HepG2 (cell line): ENCODE data around the gene MARCHF2. TPM values are rescaled to one million over a fixed set of nuclear protein-coding genes. Genes with fewer than 3 reads are reported as not detected.

Source experiments
- ATAC-seq: fragments of 200-7000 bp; cut with Tn5 transposase; 3 replicates; pipeline ENCODE4 v1.9.1; 2020; ENCODE audit warnings: mild to moderate bottlenecking, moderate library complexity
- BruUV-seq: library from RNA; stranded (reverse); fragments of 400-500 nt; replicated peaks from 2 replicates; lab custom pipeline; 2021; lab: Mats Ljungman, UMichigan
- CTCF ChIA-PET: fragments of 300-600 bp; formaldehyde crosslinking; extraction: SDS; loops from one replicate; lab custom pipeline; 2021; ENCODE audit warnings: low total read pairs, inconsistent platforms, low intra/inter-chr PET ratio; lab: Yijun Ruan, JAX
- POLR2A ChIA-PET: fragments of 350-600 bp; sonication (Branson Sonifier 250); formaldehyde crosslinking; loops from one replicate; lab custom pipeline; 2020; ENCODE audit warnings: antibody characterized with exemption, inconsistent platforms; lab: Yijun Ruan, JAX
- DNase-seq: peaks from one replicate; pipeline ENCODE4 v3.0.0-alpha.2; 2015; ENCODE audit warnings: low spot score
- FAIRE-seq: peaks from 3 replicates; lab custom pipeline; 2011; peaks lifted over from hg19 to GRCh38; lab: Jason Lieb, UNC
- H2AFZ ChIP-seq: one replicate; pipeline ENCODE4 v1.6.1; 2011; ENCODE audit warnings: low read length, inconsistent platforms
- H3K27ac ChIP-seq: fragments of 300-600 bp; 3 replicates; pipeline ENCODE4 v1.8.0; 2011; ENCODE audit warnings: mixed run types, mild to moderate bottlenecking, mixed read lengths, low read length, inconsistent platforms; ENCODE audit not compliant: insufficient read depth; ENCODE audit errors: extremely low read length
- H3K27me3 ChIP-seq, 2 experiments: fragments of 200-600 bp in 1 of 2; 2 replicates in 1 of 2; 3 replicates in 1 of 2; pipeline versions ENCODE4 v1.6.0 to v1.8.0; 2011; ENCODE audit warnings: low read length in 2 of 2, mild to moderate bottlenecking in 2 of 2, moderate library complexity in 2 of 2, inconsistent platforms in 1 of 2; ENCODE audit not compliant: insufficient read depth in 2 of 2, control insufficient read depth in 1 of 2
- H3K36me3 ChIP-seq, 2 experiments: fragments of 200-600 bp in 1 of 2; replicated peaks in 1 of 2; 2 replicates in 1 of 2; 3 replicates in 1 of 2; pipeline versions ENCODE4 v1.5.1 to v1.8.0; 2011; ENCODE audit warnings: low read length in 2 of 2, inconsistent platforms in 1 of 2; ENCODE audit not compliant: insufficient read depth in 2 of 2, control insufficient read depth in 1 of 2
- H3K4me1 ChIP-seq: 2 replicates; pipeline ENCODE4 v1.5.1; 2012; ENCODE audit warnings: low read length, inconsistent platforms; ENCODE audit not compliant: insufficient read depth
- H3K4me2 ChIP-seq: 2 replicates; pipeline ENCODE4 v1.6.0; 2011; ENCODE audit warnings: low read depth, low read length, inconsistent platforms
- H3K4me3 ChIP-seq, 3 experiments: fragments of 200-600 bp in 1 of 3; sonication (generic), shearing (Covaris generic) in 1 of 3; replicated peaks in 1 of 3; 2 replicates each; pipeline ENCODE4 v1.5.1; 2011 to 2016; ENCODE audit warnings: low read length in 3 of 3, inconsistent platforms in 2 of 3, low read depth in 2 of 3, mild to moderate bottlenecking in 2 of 3, control low read depth in 1 of 3, mixed read lengths in 1 of 3; ENCODE audit not compliant: insufficient read depth in 1 of 3
- H3K79me2 ChIP-seq: one replicate; pipeline ENCODE4 v1.6.1; 2011; ENCODE audit warnings: low read length, inconsistent platforms; ENCODE audit not compliant: insufficient read depth
- H3K9ac ChIP-seq: 2 replicates; pipeline ENCODE4 v1.6.0; 2011; ENCODE audit warnings: mild to moderate bottlenecking, low read depth, low read length, inconsistent platforms; ENCODE audit not compliant: insufficient read depth
- H3K9me3 ChIP-seq: 2 replicates; pipeline ENCODE4 v1.5.1; 2012; ENCODE audit warnings: mild to moderate bottlenecking, low read length
- H4K20me1 ChIP-seq: 2 replicates; pipeline ENCODE4 v1.6.0; 2011; ENCODE audit warnings: inconsistent platforms, mild to moderate bottlenecking, low read length, moderate library complexity; ENCODE audit not compliant: insufficient read depth
- CSRNP2 ChIP-seq: sonication (generic); formaldehyde crosslinking; conservative IDR thresholded peaks from 2 replicates; pipeline ENCODE4 v1.8.0; 2022; ENCODE audit warnings: low read depth, missing genetic modification reagents
- EHMT2 ChIP-seq: fragments of 200-600 bp; sonication (generic); IDR thresholded peaks from 2 replicates; pipeline ENCODE4 v1.7.0; 2017; ENCODE audit warnings: antibody characterized with exemption, low read depth, low read length, borderline replicate concordance
- HDAC1 ChIP-seq: sonication (generic); formaldehyde crosslinking; IDR thresholded peaks from 2 replicates; pipeline ENCODE4 v1.5.1; 2020; ENCODE audit warnings: mild to moderate bottlenecking, missing genetic modification reagents
- NRL ChIP-seq: sonication (generic); formaldehyde crosslinking; IDR thresholded peaks from 2 replicates; pipeline ENCODE4 v1.5.0; 2020; ENCODE audit warnings: missing genetic modification reagents, mild to moderate bottlenecking, moderate library complexity, borderline replicate concordance
- RELA ChIP-seq: sonication (generic); formaldehyde crosslinking; IDR thresholded peaks from 2 replicates; pipeline ENCODE4 v1.4.0; 2020; ENCODE audit warnings: missing genetic modification reagents
- SALL2 ChIP-seq: sonication (generic); formaldehyde crosslinking; IDR thresholded peaks from 2 replicates; pipeline ENCODE4 v1.8.1; 2023; ENCODE audit warnings: mild to moderate bottlenecking, missing genetic modification reagents, inconsistent platforms
- SPEN ChIP-seq: sonication (generic); formaldehyde crosslinking; IDR thresholded peaks from 2 replicates; pipeline ENCODE4 v1.5.1; 2020; ENCODE audit warnings: low read depth, mild to moderate bottlenecking, missing genetic modification reagents
- SRF ChIP-seq: IDR thresholded peaks from 2 replicates; pipeline ENCODE4 v1.6.1; 2011; ENCODE audit warnings: mild to moderate bottlenecking, low read depth, low read length, moderate library complexity
- THAP8 ChIP-seq: sonication (generic); formaldehyde crosslinking; IDR thresholded peaks from 2 replicates; pipeline ENCODE4 v1.5.1; 2020; ENCODE audit warnings: missing genetic modification reagents, mild to moderate bottlenecking, borderline replicate concordance
- XRCC5 ChIP-seq: fragments of 200-400 bp; formaldehyde crosslinking; optimal IDR thresholded peaks from 2 replicates; pipeline ENCODE3; 2017; ENCODE audit warnings: mild to moderate bottlenecking, low read length
- YEATS4 ChIP-seq: sonication (generic); formaldehyde crosslinking; IDR thresholded peaks from 2 replicates; pipeline ENCODE4 v1.4.0; 2020; ENCODE audit warnings: missing genetic modification reagents, borderline replicate concordance
- ZIK1 ChIP-seq: sonication (generic); formaldehyde crosslinking; IDR thresholded peaks from 2 replicates; pipeline ENCODE4 v1.5.0; 2020; ENCODE audit warnings: mild to moderate bottlenecking, low read depth, missing genetic modification reagents, borderline replicate concordance
- ZNF367 ChIP-seq: sonication (generic); formaldehyde crosslinking; IDR thresholded peaks from 2 replicates; pipeline ENCODE4 v1.4.0; 2020; ENCODE audit warnings: missing genetic modification reagents, borderline replicate concordance
- ZNF451 ChIP-seq: sonication (generic); formaldehyde crosslinking; IDR thresholded peaks from 2 replicates; pipeline ENCODE4 v1.5.0; 2020; ENCODE audit warnings: mild to moderate bottlenecking, missing genetic modification reagents
- ZNF644 ChIP-seq: IDR thresholded peaks from 2 replicates; pipeline ENCODE4 v1.6.1; 2016; ENCODE audit warnings: low read depth
- ZNF83 ChIP-seq: sonication (generic); formaldehyde crosslinking; IDR thresholded peaks from 2 replicates; pipeline ENCODE4 v1.4.0; 2020; ENCODE audit warnings: missing genetic modification reagents, mild to moderate bottlenecking, borderline replicate concordance
- WGBS: methylation state at CpG from one replicate; pipeline ENCODE4 v1.1.6; 2017; ENCODE audit warnings: low lambda C conversion rate; 5-methylcytosine and 5-hydroxymethylcytosine counted together
- in situ Hi-C: cut with HindIII; loops from 2 replicates; pipeline ENCODE4 v1.10.0; 2017; ENCODE audit warnings: low pct_unique_long_range_greater_than_20kb; ENCODE audit not compliant: extremely low pct_ligation_motif_present
- intact Hi-C: fragments of 100-400 bp; cut with micrococcal nuclease; formaldehyde crosslinking; loops from one replicate; pipeline ENCODE4 v1.10.0; 2022; ENCODE audit not compliant: unreplicated experiment
- polyA plus RNA-seq, 8 experiments: library from polyadenylated mRNA; depleted of rRNA in 3 of 8; stranded (reverse) in 7 of 8; unstranded in 1 of 8; fragments of >200 nt; fragmentation: Illumina TruSeq in 4 of 8; extraction: Trizol in 4 of 8; gene quantifications; 2 replicates each; pipeline versions ENCODE4 v1.2.1 to v1.2.3, GENCODE V29; 2011 to 2016; ENCODE audit warnings: low read depth in 4 of 8, missing spikeins in 1 of 8, mixed read lengths in 1 of 8; ENCODE audit not compliant: insufficient read depth in 1 of 8
- total RNA-seq, 5 experiments: library from RNA; depleted of rRNA; stranded (reverse); fragments of >200 nt; fragmentation: Illumina TruSeq; extraction: Trizol; gene quantifications; 2 replicates each; pipeline ENCODE4 v1.2.3, GENCODE V29; 2016; ENCODE audit warnings: low read depth in 1 of 5

The MARCHF2 gene
- total and polyA plus RNA-seq, 2 of the 13 experiments (the other 11 are each of a cell fraction or from before 2014, with no cell fraction given), result 12.7 to 13.0 TPM

DNA sequence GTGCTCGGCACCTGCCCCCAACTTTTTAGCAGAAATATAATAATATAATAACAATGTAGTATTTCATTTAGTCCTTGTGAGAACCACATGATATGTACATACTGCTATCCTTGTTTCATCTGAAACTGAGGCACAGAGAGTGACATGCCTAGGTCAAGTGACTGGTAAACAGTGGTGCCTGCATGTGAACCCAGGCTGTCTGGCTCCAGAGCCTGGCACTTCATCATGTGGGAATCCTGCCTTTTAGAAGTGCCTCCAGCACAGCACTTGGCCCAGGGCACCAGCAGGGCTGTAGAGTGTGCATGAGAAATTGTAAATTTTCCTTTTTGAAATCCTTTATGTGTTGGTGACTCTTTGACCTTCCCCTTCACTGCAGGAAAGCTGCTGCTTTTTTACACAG is 61.9 kb downstream of the MARCHF2 start:
- Histone ChIP-seq H2AFZ (no peak overlapping the region), H4K20me1 (peaks cover 26% of the 10 kb centered on the region; the same call in 1 of the 2 replicates), H3K4me2 (no peak overlapping the region), H3K9ac (no peak overlapping the region), H3K27me3 (no peaks in the 10 kb centered on the region), H3K4me1 (no peaks in the 10 kb centered on the region), H3K9me3 (no peaks in the 10 kb centered on the region), H3K79me2 (peaks cover 48% of the 10 kb centered on the region), H3K36me3 (peaks cover 42 to 83% of the 10 kb centered on the region in 2 experiments), H3K27ac (no peak overlapping the region), H3K4me3 (no peak overlapping the region)
- CTCF ChIA-PET, result no interaction called here
- in situ Hi-C loops, result no loop called here
- ATAC-seq (no peak), DNase-seq (no peak), FAIRE-seq (no peak)
- intact Hi-C loops, result no loop called here
- BruUV-seq, result no TSS peak
- TF ChIP-seq NRL (no peak), SALL2 (no peak), CSRNP2 (CRISPR knock-in tag) (no peak)
- POLR2A ChIA-PET, result no interaction called here
- WGBS, result 100% methylated on average over 1 of the region's 1 CpG

GRCh38 chr19:8476524-8476923 is 63.4 kb downstream of the MARCHF2 start:
- H3K27me3 ChIP-seq, result no peaks in the 10 kb centered on the region
- no peak overlapping the region for H2AFZ ChIP-seq
- H3K9me3 ChIP-seq, result no peaks in the 10 kb centered on the region
- in situ Hi-C loops, result no loop called here
- FAIRE-seq, result no peak
- H4K20me1 ChIP-seq, result peaks cover 37% of the 10 kb centered on the region; the same call in 1 of the 2 replicates
- DNase-seq, result no peak
- H3K4me3 ChIP-seq, result no peak overlapping the region
- no TSS peak for BruUV-seq
- CTCF ChIA-PET, result no interaction called here
- 97% methylated on average over 3 of the region's 8 CpGs for WGBS
- H3K79me2 ChIP-seq, result peaks cover 61% of the 10 kb centered on the region
- ATAC-seq, result no peak
- peaks cover 45 to 78% of the 10 kb centered on the region in 2 experiments for H3K36me3 ChIP-seq
- no peak overlapping the region for H3K27ac ChIP-seq
- H3K4me2 ChIP-seq, result no peak overlapping the region
- H3K9ac ChIP-seq, result no peak overlapping the region
- POLR2A ChIA-PET, result interaction anchor here (0.7 kb wide), 1 partner anchor 21 kb away, joined by 3 read pairs; no protein-coding TSS in a partner anchor
- intact Hi-C loops, result no loop called here
- no peaks in the 10 kb centered on the region for H3K4me1 ChIP-seq
- TF ChIP-seq HDAC1 (no peak), EHMT2 (no peak), ZNF367 (CRISPR knock-in tag) (no peak), ZNF451 (CRISPR knock-in tag) (no peak), ZIK1 (no peak), SPEN (CRISPR knock-in tag) (no peak), ZNF83 (CRISPR knock-in tag) (no peak), THAP8 (no peak), SRF (no peak), XRCC5 (no peak), RELA (CRISPR knock-in tag) (no peak), YEATS4 (CRISPR knock-in tag) (no peak), ZNF644 (no peak)
